Measurements from ENCODE around the gene RBBP5.

DNA sequence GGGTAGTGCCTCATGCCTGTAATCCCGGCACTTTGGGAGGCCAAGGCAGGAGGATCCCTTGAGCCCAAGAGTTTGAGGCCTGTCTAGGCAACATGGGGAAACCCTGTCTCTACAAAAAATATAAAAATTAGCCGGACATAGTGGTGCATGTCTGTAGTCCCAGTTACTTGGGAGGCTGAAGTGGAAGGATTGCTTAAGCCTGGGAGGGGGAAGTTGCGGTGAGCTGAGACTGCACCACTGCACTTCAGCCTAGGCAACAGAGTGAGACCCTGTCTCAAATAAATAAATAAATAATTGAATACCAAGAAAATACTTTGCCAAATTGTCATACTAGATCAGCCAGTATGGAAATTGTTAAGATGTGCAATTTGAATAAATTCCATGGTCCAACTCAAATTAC lies 5.9 kb upstream of the RBBP5 start:
- TF ChIP-seq, protein P1, sequence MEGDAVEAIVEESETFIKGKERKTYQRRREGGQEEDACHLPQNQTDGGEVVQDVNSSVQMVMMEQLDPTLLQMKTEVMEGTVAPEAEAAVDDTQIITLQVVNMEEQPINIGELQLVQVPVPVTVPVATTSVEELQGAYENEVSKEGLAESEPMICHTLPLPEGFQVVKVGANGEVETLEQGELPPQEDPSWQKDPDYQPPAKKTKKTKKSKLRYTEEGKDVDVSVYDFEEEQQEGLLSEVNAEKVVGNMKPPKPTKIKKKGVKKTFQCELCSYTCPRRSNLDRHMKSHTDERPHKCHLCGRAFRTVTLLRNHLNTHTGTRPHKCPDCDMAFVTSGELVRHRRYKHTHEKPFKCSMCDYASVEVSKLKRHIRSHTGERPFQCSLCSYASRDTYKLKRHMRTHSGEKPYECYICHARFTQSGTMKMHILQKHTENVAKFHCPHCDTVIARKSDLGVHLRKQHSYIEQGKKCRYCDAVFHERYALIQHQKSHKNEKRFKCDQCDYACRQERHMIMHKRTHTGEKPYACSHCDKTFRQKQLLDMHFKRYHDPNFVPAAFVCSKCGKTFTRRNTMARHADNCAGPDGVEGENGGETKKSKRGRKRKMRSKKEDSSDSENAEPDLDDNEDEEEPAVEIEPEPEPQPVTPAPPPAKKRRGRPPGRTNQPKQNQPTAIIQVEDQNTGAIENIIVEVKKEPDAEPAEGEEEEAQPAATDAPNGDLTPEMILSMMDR (IDR thresholded peaks at IDR 0.05; ENCODE audit: poor library complexity, severe bottlenecking): no peak
- no peak for TF ChIP-seq RAD21 (conservative IDR thresholded peaks at IDR 0.05)

Data from neural cell (in vitro differentiated cells).